Activated CD4-positive, alpha-beta T cell treated with anti-CD3 and anti-CD28 coated beads for 1 hour (primary cell): ENCODE data around the gene ENDOG.

Experiments used
- DNase-seq: peaks from one replicate; pipeline ENCODE4 v3.0.0-alpha.2; 2020

Gene ENDOG

DNA sequence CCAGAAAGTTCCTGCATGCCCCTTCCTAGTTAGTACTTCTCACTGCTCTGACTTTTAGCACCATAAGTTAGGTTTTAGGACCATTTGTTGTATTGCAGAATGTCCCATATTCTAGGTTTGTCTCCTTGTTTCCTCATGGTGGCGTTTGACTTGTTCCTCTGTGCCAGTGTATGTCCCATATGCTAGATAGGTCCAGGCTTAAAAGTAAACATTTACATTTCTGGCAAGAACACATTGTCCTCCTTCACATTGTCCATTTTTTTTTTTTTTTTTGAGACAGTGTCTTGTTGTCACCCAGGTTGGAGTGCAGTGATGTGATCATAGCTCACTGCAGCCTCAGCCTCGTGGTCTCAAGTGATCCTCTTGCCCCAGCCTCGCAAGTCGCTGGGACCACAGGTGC lies 15.8 kb upstream of the ENDOG start:
- no peak for DNase-seq

DNA sequence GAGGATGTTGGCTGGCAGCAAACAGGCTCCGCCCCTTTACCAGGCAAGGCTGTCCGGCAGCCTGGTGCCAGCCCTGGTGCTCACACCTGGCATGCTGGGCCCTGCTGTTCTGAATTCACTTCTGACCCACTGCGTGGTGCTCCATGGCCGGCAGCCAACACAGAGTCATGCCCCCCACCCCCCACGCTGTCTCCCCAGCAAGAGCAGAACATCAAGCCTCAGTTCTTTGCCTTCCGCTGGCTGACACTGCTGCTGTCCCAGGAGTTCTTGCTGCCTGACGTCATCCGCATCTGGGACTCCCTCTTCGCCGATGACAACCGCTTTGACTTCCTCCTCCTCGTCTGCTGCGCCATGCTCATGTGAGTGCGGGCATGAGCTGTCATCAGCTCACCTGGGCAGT lies 12.6 kb upstream of the ENDOG start:
- no peak for DNase-seq

- no peak for DNase-seq
Measured at GRCh38 chr9:128807827-128808226, 10.5 kb upstream of the ENDOG start.

DNA sequence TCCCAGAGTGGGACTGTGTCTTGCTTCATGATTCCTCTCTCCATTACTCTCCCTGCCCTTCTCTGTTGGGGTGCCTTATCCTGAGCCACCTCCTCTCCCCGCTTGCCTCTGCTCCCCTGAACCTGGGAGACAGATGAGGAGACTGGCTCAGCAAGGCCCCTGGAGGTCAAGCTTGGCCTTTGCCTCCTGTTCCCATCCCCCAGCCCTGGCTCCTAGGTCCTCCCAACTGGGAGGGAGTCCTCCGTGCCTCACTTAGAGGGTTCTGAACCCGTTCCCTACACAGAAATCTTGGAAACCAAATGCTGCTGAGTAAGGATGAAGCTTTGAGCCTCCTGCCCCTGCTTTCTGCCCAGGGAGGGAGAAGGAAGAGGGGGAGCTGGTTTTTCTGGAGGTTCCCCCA lies 9.8 kb upstream of the ENDOG start:
- DNase-seq, result no peak

DNA sequence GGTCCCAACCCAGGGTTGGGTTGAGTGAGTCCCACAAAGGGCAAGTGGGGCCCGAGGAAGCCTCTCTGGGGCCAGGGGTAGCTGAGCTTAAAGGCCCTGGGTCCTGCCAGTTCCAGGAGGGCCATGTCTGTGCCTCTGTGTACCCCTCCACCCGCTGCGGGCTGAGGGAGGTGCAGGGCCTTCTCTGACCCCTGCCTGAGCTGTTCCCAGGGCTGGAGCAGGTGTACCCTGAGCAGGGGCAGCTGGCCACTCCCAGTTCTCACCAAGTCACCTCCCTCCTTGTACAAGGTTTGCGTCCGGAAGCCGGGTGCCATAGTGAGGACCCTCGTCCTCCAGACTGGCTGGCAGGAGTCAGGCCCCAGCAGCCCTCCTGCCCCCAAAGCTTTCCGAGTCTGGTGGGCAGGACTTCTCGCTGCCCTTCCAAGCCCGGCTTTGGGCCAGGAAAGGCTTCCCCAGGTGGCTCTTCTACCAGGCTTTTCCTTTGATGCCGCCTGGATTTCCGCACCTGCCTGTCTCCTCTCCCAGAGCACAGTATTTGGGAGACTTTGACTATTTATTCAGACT lies 9.2 kb upstream of the ENDOG start:
- DNase-seq, result no peak

- DNase-seq, result no peak
Measured at GRCh38 chr9:128809831-128810230, 8.5 kb upstream of the ENDOG start.

DNA sequence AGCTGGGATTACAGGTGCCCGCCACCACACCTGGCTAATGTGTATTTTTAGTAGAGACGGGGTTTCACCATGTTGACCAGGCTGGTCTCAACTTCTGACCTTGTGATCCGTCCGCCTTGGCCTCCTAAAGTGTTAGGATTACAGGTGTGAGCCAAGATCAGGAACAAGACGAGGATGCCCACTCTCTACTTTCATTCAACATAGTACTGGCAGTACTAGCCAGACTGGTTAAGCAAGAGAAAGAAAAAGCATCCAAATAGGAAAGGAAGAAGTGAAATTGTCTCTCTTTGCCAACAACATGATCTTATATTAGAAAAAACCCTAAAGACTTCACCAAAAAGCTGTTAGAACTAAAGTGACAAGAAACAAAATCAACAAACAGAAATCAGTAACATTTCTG lies 7.4 kb upstream of the ENDOG start:
- DNase-seq, result no peak

DNA sequence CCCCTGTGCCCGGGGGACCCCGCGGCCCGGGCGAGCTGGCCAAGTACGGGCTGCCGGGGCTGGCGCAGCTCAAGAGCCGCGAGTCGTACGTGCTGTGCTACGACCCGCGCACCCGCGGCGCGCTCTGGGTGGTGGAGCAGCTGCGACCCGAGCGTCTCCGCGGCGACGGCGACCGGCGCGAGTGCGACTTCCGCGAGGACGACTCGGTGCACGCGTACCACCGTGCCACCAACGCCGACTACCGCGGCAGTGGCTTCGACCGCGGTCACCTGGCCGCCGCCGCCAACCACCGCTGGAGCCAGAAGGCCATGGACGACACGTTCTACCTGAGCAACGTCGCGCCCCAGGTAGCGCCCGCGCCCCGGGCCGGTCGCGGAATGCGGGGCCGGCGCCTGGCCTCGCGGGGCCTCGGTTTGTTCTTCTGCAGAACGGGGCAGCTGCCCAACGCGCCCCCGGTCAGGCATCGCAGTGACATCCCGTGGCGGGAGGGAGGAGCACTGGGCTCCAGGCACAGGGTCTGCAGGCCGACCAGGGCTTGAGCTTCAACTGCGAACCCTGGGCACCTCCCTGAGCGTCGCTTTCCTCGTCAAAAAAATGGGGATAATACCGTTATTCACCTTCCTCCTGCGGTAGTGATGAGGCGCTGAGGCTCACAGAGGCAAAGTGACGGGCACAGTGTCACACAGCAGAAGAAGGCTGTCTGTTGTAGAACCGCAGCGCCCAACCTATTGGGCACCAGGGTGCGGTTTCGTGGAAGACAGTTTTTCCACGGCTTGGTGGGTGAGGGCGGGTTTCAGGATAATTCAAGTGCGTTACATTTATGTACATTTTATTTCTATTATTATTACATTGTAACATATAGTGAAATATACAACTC lies 777 bp downstream of the ENDOG start:
- DNase-seq, result peak; percentile 27

DNA sequence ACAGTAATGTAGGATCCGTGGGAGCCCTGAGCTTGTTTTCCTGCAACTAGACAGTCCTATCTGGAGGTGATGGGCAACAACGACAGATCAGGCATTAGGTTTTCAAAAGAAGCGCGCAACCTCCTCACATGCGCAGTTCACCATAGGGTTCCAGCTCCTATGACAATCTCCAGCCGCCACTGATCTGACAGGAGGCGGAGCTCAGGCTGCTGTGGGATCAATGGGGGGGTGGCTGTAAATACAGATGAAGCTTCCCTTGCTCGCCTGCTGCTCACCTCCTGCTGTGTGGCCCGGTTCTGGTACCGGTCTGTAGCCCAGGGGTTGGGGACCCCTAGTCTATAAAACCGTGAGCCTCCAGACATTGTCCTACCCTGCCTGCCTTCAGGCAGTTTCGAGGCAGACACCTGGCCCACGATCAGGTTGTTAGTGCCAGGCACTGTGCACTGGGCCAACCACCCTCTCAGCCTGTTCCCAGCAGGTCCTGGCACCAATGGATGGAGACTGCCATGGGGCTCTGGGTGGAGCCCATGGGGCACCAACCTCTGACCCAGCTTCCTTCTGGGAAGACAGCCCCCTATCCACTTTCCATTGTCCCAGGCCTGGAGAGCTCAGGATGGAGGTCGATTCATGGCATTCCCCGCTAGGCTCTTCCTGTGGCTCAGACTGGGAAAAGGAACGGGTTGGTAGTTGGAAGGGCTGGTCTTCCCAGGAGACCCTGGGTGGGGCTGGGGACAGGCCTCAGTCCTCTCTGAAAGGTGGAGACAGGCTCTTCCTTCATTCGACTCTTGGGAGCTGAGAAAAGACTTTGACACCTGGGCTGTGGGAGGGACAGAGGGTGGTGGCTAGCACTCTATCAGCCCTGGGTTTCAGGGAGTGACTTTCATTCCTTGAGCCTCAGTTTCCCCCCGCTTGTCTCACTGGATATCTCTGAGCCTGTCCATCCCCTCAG lies 1.7 kb downstream of the ENDOG start:
- DNase-seq, result no peak

DNA sequence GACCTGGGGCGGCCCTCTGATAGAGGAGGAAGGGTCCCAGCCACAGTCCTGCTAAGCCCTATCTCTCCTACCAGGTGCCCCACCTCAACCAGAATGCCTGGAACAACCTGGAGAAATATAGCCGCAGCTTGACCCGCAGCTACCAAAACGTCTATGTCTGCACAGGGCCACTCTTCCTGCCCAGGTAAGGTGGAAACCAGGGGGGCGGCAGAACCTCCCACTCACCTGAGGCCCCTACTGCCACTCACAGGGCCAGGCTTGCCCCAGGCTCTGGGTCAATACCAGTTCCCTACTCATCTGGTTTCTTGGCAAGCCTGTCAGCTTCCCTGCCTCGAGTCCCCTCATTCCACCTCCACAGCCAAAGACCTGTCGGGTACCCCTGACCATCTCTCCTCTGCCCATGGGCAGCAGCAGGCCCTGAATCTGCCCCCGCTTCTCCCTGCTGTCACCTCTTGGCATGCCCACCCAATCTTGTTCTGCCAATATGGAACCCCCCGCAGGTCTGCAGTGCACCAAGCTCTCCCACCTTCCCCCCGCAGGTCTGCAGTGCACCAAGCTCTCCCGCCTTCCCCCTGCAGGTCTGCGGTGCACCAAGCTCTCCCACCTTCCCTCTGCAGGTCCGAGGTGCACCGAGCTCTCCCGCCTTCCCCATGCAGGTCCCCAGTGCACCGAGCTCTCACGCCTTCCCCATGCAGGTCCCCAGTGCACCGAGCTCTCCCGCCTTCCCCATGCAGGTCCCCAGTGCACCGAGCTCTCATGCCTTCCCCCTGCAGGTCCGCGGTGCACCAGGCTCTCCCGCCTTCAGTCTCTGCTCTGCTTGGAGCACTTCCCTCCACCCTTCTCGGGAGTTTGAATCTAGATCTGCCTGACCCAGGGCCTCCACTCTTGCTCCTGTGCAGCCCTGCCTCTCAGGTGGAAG lies 2.6 kb downstream of the ENDOG start:
- DNase-seq, result no peak

DNA sequence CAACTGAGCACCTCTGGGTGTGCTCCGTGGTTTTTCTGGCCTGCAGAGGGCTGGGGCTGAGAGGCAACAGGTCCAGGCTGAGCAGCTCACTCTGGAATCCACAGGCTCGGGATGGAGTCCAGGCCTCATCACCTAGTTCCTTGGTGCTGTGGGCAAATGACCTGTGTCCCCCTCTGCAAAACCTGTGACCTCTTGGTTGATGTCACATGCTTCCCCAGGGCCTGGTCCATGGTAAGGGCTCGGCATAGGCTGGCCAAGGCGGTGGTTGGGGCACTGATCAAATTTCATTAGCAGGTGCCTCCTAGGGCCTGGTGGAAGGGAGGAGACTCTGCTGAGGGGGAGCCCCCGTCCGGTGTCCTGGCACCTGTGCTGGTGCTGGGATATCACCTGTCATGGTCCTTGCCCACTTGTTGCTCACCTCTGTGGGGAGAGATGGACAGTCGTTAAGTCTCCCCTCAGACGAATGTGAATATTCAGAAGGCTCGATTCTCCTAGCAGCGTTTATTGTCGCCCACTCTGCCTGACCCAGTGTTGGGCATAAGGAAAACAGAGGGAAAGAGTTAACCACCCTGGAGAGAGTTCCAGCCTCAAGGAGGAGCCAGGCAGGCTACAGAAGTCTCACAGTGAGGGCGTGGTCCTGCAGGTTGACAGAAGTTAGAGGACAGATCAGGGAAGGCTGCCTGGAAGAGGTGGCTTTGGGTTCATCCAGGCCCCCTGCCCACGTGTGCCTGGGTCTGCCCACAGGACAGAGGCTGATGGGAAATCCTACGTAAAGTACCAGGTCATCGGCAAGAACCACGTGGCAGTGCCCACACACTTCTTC lies 3.5 kb downstream of the ENDOG start:
- no peak for DNase-seq

- DNase-seq, result no peak
Measured at GRCh38 chr9:128822407-128823042, 4.2 kb downstream of the ENDOG start.

DNA sequence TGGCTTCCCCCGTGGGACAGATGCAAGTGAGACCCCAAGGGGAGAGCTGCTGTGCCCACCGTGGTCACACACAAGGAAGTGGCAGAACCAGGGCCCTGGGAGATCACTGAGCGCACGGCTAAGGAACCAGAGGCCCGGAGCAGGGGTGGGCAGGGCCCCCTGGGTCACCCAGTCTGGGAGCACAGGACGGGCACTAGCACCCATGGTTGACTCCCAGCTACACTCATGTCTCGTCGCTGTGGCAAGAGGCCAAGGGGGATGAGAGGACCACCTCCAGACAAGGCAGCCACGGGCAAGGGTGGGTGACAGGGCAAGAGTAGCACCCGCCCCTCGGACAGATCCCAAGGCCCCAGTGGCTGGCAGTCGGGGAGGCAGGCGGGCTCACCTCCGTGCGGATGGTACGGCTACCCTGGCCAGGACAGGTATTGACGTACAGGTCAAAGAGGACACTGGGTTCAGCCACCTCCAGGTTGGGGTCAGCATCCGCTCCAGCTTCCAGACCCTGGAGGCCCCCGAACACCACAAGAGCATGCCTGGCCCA lies 5.1 kb downstream of the ENDOG start:
- no peak for DNase-seq

- no peak for DNase-seq
Measured at GRCh38 chr9:128823903-128824406, 5.7 kb downstream of the ENDOG start.

- DNase-seq, result no peak
Measured at GRCh38 chr9:128824911-128825310, 6.6 kb downstream of the ENDOG start.

- DNase-seq, result no peak
Measured at GRCh38 chr9:128825923-128826700, 7.8 kb downstream of the ENDOG start.

- no peak for DNase-seq
Measured at GRCh38 chr9:128828267-128828666, 10.0 kb downstream of the ENDOG start.

DNA sequence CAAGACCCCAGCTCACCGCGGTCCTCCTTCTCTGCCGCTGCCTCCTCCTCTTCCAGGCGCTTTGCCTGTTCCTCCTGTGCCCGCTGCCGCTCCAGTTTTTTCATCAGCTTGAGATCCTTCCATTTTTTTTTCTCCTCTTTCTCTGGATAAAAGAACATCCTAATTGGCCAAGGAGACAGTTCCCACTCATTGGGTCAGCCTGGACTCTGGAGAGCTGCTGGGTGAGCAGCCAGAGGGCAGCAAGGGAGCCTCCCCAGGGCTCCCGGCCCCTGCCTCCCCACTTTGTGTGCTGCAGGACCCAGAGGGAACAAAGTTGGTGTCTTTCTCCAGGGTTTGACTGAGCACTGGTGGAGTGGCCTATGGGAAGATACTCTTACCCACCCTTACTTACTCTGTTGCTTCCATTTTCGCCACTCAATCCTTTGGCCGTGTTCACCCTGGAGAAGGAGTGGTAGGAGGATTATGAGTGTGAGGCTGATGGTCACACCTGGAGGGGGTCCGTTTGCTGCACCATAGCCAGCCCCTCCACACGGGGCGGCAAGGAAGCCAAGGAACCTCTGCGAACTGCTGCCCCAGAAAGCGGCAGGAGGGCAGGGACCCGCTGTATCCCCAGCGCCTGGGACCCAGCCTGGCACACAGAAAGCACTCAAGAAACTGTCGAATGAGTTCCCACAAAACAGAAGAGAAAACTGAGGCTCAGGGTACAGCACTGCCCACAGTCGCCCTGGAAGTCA lies 10.6 kb downstream of the ENDOG start:
- no peak for DNase-seq
